ENCODE measurements around the gene NCAM1. TPM values are rescaled to one million over a fixed set of nuclear protein-coding genes. Genes with fewer than 3 reads are reported as not detected.
A peak's percentile ranks its signal among the peaks of the same experiment; 100 is the strongest.

Gene NCAM1
- total RNA-seq, 1 donor from 2014 or later: 4.2 TPM

DNA sequence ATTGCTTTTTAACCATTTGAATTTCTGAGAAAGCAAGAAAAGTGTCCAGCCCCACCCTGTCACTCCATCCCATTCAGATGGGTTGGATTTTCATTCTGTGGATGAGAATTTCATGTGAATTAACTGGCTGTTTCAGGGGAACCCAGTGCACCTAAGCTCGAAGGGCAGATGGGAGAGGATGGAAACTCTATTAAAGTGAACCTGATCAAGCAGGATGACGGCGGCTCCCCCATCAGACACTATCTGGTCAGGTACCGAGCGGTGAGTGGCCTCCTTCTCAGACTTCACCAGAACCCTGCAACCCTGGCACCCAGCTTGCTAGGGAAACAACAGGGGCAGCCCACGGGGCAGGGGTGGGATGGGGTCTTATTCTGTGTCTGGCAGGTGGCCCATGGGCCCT, 294.5 kb downstream of the NCAM1 start:
- TF ChIP-seq, protein P1, sequence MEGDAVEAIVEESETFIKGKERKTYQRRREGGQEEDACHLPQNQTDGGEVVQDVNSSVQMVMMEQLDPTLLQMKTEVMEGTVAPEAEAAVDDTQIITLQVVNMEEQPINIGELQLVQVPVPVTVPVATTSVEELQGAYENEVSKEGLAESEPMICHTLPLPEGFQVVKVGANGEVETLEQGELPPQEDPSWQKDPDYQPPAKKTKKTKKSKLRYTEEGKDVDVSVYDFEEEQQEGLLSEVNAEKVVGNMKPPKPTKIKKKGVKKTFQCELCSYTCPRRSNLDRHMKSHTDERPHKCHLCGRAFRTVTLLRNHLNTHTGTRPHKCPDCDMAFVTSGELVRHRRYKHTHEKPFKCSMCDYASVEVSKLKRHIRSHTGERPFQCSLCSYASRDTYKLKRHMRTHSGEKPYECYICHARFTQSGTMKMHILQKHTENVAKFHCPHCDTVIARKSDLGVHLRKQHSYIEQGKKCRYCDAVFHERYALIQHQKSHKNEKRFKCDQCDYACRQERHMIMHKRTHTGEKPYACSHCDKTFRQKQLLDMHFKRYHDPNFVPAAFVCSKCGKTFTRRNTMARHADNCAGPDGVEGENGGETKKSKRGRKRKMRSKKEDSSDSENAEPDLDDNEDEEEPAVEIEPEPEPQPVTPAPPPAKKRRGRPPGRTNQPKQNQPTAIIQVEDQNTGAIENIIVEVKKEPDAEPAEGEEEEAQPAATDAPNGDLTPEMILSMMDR (IDR thresholded peaks at IDR 0.05): no peak
- Histone ChIP-seq H3K27me3 (no peaks in the 10 kb centered on the region), H3K4me3 (no peak overlapping the region), H3K4me1 (no peaks in the 10 kb centered on the region), H3K9me3 (no peaks in the 10 kb centered on the region), H3K27ac (no peak overlapping the region), H3K36me3 (no peaks in the 10 kb centered on the region)
- ATAC-seq: no peak
- intact Hi-C loops (cut with DNase I): no loop called here
- no peak for DNase-seq

DNA sequence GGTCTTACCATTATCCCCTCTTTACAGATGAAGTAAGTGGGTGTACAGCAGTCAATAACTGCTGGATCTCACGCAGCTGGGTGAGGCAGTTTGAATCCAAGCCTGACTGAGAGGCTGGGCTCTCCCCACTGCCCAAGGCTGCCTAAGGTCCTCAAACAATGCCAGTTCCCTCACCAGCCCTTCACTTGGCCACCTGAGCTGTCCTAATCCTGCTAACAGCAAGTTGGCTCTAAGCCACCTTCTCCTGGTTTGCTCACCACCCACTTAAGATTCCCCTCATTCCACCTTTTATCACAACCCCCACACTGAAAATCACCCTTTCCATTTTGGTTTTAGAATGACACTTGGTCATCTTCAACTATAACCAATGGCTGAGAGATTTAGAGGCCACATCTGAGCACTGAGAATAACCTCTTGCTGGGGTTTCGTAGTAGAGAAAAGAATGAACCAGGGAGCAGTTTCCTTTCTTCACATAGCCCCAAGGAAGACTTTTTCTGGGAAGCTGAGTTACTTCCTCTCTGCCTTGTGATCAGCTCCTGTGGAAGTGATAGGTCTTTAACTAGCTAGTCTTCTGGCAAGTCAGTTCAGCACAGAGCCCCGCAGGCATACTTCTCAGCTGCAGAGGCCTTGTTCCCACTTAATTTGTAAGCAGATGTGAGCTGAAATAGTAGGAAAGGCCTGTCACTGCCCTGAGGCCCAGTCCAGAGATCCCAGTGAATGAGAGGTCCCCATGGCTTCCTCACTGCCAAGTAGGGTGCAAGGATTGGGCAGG, 295.4 kb downstream of the NCAM1 start:
- peak; percentile 45 for ATAC-seq
- no peaks in the 10 kb centered on the region for H3K9me3 ChIP-seq
- intact Hi-C loops (cut with DNase I): no loop called here
- no peaks in the 10 kb centered on the region for H3K36me3 ChIP-seq
- no peak for DNase-seq
- TF ChIP-seq, protein P1 (IDR thresholded peaks at IDR 0.05): no peak
- no peaks in the 10 kb centered on the region for H3K4me1 ChIP-seq
- no peak overlapping the region for H3K4me3 ChIP-seq
- no peak overlapping the region for H3K27ac ChIP-seq
- H3K27me3 ChIP-seq: no peaks in the 10 kb centered on the region

DNA sequence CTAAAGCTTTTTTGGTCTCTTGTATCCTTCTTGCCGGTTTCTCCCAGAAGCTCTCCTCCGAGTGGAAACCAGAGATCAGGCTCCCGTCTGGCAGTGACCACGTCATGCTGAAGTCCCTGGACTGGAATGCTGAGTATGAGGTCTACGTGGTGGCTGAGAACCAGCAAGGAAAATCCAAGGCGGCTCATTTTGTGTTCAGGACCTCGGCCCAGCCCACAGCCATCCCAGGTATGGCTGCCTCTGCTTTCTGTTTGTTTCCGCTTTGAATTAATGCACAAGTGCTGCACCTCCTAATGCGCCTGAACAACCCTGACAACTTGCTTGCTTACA, 298.8 kb downstream of the NCAM1 start:
- Histone ChIP-seq H3K9me3 (no peaks in the 10 kb centered on the region), H3K27ac (no peak overlapping the region), H3K4me3 (no peak overlapping the region), H3K4me1 (no peaks in the 10 kb centered on the region), H3K27me3 (no peaks in the 10 kb centered on the region), H3K36me3 (no peaks in the 10 kb centered on the region)
- DNase-seq: no peak
- ATAC-seq: no peak
- intact Hi-C loops (cut with DNase I): no loop called here
- TF ChIP-seq, protein P1 (IDR thresholded peaks at IDR 0.05): no peak

DNA sequence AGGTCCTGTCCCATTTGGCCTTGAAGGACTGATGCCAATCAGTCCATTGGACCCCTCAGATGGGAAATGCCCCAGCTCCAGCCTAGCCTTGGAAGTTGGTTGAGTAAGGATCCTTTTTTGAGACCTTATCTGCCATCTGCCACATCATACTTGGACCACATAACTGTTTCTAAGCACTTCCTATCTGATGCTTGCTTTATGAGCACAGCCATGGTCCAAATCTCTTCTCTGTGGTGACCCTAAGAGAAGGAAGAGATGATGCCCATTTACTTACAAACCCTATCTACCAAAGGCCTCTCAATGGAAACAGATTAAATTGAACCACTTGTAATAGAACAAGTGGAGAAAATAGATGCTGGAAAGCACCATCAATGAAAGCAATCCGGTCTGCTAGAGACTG, 299.3 kb downstream of the NCAM1 start:
- Histone ChIP-seq H3K27ac (no peak overlapping the region), H3K4me1 (no peaks in the 10 kb centered on the region), H3K36me3 (no peaks in the 10 kb centered on the region), H3K4me3 (no peak overlapping the region), H3K27me3 (no peaks in the 10 kb centered on the region), H3K9me3 (no peaks in the 10 kb centered on the region)
- TF ChIP-seq, protein P1 (IDR thresholded peaks at IDR 0.05): no peak
- ATAC-seq (no peak), DNase-seq (no peak)
- intact Hi-C loops (cut with DNase I): no loop called here

DNA sequence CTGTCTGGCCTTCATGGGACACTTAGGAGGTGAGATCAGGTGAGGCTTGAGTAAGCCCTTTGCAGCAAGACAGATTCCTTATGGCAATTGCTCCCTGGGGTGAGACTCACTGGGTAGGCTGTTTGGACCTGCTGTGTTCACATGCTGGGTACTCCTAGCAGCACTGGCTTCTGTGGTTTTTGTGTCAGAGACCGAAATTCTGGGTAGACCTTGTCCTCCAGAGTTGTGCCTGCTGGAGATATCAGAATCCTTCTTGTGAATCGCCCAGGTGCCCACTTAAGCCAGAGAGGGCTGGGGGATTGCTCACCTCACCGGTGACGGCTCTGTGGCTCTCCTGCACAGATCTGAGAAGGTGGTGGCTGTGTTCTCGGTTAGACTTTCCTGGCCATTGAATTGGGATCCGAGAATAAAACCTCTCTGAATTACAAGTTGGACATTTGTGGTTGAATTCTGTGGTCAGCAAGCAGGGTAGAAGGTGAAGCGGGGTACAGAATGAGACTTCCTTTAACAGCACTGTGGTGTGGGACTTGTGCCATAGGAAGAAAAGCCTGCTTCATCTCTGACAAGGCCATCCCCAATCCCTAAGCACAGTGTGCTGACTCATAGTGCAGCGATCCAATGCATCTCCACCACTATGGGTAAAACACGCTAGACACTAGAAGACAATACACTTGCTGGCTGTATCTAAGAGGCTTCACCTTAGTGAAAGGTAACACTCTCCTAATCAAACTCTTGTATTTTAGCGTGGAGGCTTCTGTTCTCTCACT, 300.7 kb downstream of the NCAM1 start:
- no peaks in the 10 kb centered on the region for H3K4me1 ChIP-seq
- DNase-seq (no peak), ATAC-seq (no peak)
- no peaks in the 10 kb centered on the region for H3K9me3 ChIP-seq
- H3K27ac ChIP-seq: no peak overlapping the region
- no peak overlapping the region for H3K4me3 ChIP-seq
- TF ChIP-seq, protein P1 (IDR thresholded peaks at IDR 0.05): no peak
- intact Hi-C loops (cut with DNase I): no loop called here
- H3K36me3 ChIP-seq: no peaks in the 10 kb centered on the region
- no peaks in the 10 kb centered on the region for H3K27me3 ChIP-seq

Data from upper lobe of right lung (tissue), 1 donor.